Measurements from ENCODE around the gene ABCA3. TPM values are rescaled to one million over a fixed set of nuclear protein-coding genes. Genes with fewer than 3 reads are reported as not detected.

ABCA3 gene
- total and polyA plus RNA-seq, 9 donors = 2.0 to 11.3 (median 6.9) TPM

DNA sequence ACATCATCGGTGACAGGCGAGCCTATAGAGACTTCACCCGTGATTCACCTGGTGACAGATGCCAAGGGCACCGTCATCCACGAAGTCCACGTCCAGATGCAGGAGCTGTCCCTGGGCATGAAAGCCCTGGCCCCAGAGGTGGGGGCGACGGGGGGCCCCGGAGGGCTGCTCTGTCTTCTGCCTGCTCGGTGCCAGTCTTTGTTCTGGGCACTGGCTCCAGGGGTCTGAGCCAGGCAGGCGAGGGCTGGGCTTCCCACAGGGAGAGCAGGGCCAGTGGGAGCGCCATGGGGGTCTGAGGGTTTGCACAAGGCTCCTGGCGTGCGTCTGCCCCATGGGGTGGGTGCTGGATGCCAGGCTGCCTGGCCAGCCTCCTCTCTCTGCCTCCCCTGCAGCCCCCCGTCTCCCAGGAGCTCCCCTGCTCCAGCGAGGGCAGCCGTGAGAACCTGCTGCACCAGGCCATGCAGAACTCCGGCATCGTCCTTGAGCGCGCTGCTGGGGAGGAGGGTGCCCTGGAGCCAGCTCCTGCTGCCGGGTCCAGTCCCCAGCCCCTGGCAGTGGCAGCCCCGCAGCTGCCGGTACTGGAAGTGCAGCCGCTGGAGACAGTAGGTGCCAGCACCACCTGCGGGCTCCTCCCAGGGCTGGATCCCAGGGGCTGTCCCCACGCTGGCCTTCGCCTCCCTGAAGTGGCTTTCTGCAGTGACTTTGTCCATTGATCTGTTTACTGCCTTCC lies 107.3 kb downstream of the ABCA3 start:
- Histone ChIP-seq H3K4me3 (no peak overlapping the region), H3K27me3 (no peaks in the 10 kb centered on the region), H3K9me3 (peaks cover 0 to 3% of the 10 kb centered on the region in 2 donors), H3K27ac (no peak overlapping the region), H3K36me3 (no peaks in the 10 kb centered on the region), H3K4me1 (ENCODE audit: insufficient read depth) (peaks cover 7% of the 10 kb centered on the region)
- 91 to 93% (median 91%) methylated on average over 28 of the region's 28 CpGs for WGBS, 3 donors
- TF ChIP-seq, protein P1, sequence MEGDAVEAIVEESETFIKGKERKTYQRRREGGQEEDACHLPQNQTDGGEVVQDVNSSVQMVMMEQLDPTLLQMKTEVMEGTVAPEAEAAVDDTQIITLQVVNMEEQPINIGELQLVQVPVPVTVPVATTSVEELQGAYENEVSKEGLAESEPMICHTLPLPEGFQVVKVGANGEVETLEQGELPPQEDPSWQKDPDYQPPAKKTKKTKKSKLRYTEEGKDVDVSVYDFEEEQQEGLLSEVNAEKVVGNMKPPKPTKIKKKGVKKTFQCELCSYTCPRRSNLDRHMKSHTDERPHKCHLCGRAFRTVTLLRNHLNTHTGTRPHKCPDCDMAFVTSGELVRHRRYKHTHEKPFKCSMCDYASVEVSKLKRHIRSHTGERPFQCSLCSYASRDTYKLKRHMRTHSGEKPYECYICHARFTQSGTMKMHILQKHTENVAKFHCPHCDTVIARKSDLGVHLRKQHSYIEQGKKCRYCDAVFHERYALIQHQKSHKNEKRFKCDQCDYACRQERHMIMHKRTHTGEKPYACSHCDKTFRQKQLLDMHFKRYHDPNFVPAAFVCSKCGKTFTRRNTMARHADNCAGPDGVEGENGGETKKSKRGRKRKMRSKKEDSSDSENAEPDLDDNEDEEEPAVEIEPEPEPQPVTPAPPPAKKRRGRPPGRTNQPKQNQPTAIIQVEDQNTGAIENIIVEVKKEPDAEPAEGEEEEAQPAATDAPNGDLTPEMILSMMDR (IDR thresholded peaks at IDR 0.05) = no peak
- TF ChIP-seq POLR2A (IDR thresholded peaks at IDR 0.05) = no peak
- no peak for TF ChIP-seq EP300 (IDR thresholded peaks at IDR 0.05)
- intact Hi-C loops (cut with DNase I) = no loop called here
- no peak for DNase-seq

DNA sequence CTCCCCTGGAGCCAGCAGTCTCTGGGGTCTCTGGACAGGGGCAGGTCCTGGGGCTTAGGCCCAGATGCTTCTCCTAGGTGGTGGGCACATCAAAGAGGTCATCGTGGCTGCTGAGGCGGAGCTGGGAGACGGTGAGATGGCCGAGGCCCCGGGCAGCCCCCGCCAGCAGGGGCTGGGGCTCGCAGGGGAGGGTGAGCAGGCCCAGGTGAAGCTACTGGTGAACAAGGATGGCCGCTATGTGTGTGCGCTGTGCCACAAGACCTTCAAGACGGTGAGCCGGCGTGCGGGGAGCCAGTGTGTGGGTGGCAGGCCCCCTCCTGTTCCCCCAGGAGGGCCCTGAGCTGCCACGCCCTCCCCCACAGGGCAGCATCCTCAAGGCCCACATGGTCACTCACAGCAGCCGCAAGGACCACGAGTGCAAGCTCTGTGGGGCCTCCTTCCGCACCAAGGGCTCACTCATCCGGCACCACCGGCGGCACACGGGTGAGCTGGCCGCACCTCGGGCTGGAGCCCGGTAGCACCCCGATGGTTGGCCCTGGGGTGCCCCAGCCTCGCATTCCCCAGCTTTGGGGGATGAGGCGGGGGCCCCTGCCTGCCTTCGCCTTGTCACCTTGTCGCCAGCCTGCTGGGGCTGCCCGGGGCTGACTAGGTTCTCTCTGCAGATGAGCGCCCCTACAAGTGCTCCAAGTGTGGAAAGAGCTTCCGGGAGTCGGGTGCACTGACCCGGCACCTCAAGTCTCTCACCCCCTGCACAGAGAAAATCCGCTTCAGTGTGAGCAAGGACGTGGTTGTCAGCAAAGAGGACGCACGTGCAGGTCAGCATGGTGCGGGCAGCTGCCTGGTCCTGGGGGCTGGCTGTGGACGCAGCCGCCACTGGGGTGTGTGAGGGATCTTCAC lies 108.2 kb downstream of the ABCA3 start:
- intact Hi-C loops (cut with DNase I) = no loop called here
- DNase-seq = no peak
- Histone ChIP-seq H3K36me3 (no peaks in the 10 kb centered on the region), H3K27me3 (no peaks in the 10 kb centered on the region), H3K9me3 (no peaks in the 10 kb centered on the region), H3K4me1 (ENCODE audit: insufficient read depth) (peaks cover 7% of the 10 kb centered on the region), H3K4me3 (no peak overlapping the region), H3K27ac (no peak overlapping the region)
- WGBS, 3 donors = 86 to 87% (median 86%) methylated on average over 41 of the region's 41 CpGs
- TF ChIP-seq EP300 (IDR thresholded peaks at IDR 0.05) = no peak
- TF ChIP-seq, protein P1 (IDR thresholded peaks at IDR 0.05) = no peak
- no peak for TF ChIP-seq POLR2A (IDR thresholded peaks at IDR 0.05)

DNA sequence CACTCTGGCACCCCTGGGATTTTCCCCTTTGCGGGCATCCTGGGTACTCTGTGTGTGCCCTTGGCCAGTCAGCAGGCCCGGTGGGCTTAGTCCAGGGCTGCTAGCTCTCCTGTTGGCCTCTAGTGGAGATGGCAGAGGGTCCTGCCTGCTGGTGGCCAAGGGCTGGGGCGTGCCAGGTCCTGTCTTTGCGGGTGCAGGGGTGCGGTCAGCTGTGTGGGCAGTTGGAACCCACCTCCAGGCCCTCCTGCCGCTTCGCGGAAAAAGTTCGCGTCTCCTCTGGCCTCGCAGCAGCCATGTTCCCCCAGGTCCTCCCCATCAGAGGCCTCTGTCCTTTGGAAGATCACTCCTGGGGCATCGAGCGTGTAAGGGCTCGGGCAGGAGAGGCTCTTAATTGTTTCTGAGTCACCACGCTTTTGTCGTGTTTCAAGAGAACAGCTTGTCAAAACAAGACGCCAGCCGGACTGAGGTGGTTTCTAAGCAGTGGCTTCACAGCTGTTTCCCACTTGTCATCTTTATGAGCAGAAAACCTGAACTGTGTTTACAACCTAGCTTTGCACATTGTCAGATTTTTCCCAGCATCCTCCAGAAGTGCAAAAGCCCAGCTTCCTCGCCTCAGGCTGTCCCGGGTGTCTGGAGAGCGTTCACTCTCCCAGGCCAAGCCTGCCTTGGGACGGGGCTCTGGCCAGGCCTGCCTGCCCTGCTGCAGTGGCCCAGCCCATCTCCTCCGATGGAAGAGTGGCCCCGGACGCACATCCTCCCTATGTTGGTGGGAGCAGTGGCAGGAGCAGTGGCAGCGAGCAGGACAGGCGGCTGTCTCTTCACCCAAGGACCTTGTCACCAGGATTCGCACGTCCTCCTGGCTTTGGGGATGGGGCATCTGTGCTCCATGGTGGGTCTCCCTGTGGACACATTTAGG lies 109.3 kb downstream of the ABCA3 start:
- intact Hi-C loops (cut with DNase I) = no loop called here
- Histone ChIP-seq H3K27me3 (no peaks in the 10 kb centered on the region), H3K4me3 (no peak overlapping the region), H3K9me3 (no peaks in the 10 kb centered on the region), H3K4me1 (ENCODE audit: insufficient read depth) (no peaks in the 10 kb centered on the region), H3K27ac (no peak overlapping the region), H3K36me3 (no peaks in the 10 kb centered on the region)
- TF ChIP-seq, protein P1 (IDR thresholded peaks at IDR 0.05) = no peak
- TF ChIP-seq POLR2A (IDR thresholded peaks at IDR 0.05) = no peak
- no peak for TF ChIP-seq EP300 (IDR thresholded peaks at IDR 0.05)
- DNase-seq = no peak
- 80 to 85% (median 84%) methylated on average over 29 of the region's 29 CpGs for WGBS, 3 donors

DNA sequence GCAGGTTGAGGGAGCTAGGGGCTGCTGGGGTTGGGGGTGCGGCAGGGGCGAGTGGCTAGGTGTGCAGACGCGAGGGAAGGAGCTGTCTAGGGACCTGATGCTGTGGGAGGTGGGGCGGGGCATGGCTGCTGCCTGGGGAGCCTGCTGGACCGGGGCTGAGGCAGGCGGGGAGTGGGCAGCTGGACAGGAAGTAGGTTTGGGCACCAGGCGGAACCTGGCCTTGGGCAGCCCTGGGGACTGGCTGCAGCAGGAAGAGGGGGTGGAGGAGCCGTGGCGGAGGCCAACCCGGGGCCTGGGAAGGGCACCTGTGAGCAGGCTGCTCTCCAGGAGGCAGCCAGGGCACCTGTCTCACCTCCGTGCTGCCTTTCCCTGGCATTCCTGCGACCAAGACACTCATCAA lies 110.2 kb downstream of the ABCA3 start:
- no peaks in the 10 kb centered on the region for H3K9me3 ChIP-seq
- no peaks in the 10 kb centered on the region for H3K4me1 ChIP-seq (ENCODE audit: insufficient read depth)
- H3K27ac ChIP-seq = no peak overlapping the region
- 78 to 86% (median 82%) methylated on average over 13 of the region's 13 CpGs for WGBS, 3 donors
- no peaks in the 10 kb centered on the region for H3K27me3 ChIP-seq
- no peak for DNase-seq
- intact Hi-C loops (cut with DNase I) = no loop called here
- no peaks in the 10 kb centered on the region for H3K36me3 ChIP-seq
- H3K4me3 ChIP-seq = no peak overlapping the region
- TF ChIP-seq EP300 (IDR thresholded peaks at IDR 0.05) = no peak
- TF ChIP-seq, protein P1 (IDR thresholded peaks at IDR 0.05) = no peak
- no peak for TF ChIP-seq POLR2A (IDR thresholded peaks at IDR 0.05)
